ENCODE data around the gene RNF207. TPM values are rescaled to one million over a fixed set of nuclear protein-coding genes. Genes with fewer than 3 reads are reported as not detected.

RNF207 gene
- total and polyA plus RNA-seq, 2 of the 8 experiments (the other 6 are each of a cell fraction or from before 2014, with no cell fraction given): 3.9 to 5.4 TPM

DNA sequence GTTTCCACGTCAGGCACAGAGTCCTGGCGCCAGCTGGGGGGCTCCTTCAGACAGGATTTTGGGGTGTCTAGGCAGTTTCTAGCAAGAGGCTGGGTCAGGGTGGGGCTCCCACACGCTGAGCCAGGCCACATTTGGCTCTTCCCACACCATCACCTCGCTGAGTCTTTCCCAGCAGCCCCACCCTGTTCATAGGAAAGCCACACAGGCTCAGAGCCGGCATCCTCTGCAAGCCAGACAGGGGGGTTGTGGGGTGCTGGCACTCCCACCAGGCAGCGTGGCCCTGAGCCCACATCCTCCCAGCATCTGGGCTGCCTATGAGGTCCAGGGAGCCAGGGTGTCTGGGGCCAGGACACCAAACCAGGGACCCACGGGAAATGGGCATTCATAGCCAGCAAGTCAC lies 57.8 kb downstream of the RNF207 start:
- WGBS, 2 experiments (ENCODE audit: extremely low coverage in 1 of 2, insufficient coverage in 1 of 2, insufficient read length in 1 of 2, insufficient replicate concordance in 2 of 2, low coverage in 1 of 2, low lambda C conversion rate in 2 of 2, missing lambda C conversion rate in 1 of 2): 92% methylated on average over 7 of the region's 7 CpGs; no CpG with 5 or more reads in 1 of the 2 experiments
- H3K4me2 ChIP-seq (ENCODE audit: insufficient read depth in 1 of 2, low read depth in 2 of 2, low read length in 2 of 2): no peak overlapping the region
- FAIRE-seq: no peak
- H3K14ac ChIP-seq (ENCODE audit: insufficient read length): no peak overlapping the region
- no peak overlapping the region for H2AFZ ChIP-seq (ENCODE audit: low read length)
- no peaks in the 10 kb centered on the region for H3K79me1 ChIP-seq (ENCODE audit: low read depth, low read length)
- H3K18ac ChIP-seq (ENCODE audit: extremely low read depth, low read length): no peak overlapping the region
- H3K4me1 ChIP-seq (replicated peaks in 1 of 4; ENCODE audit: control insufficient read depth in 3 of 4, insufficient read depth in 4 of 4, low read length in 3 of 4): peaks cover 0 to 13% (median 3%) of the 10 kb centered on the region in 4 experiments; a peak in 6 of 7 replicates
- H3K23me2 ChIP-seq (ENCODE audit: low read depth, low read length): peaks cover 7% of the 10 kb centered on the region; the same call in 1 of the 2 replicates
- H4K5ac ChIP-seq (ENCODE audit: insufficient read length, low read depth, low read length): no peak overlapping the region
- H2AK5ac ChIP-seq (ENCODE audit: low read depth, low read length): no peak overlapping the region
- peaks cover 0 to 16% (median 11%) of the 10 kb centered on the region in 4 experiments; a peak in 3 of 7 replicates for H3K27me3 ChIP-seq (replicated peaks in 1 of 4; ENCODE audit: control insufficient read depth in 3 of 4, extremely low read depth in 1 of 4, insufficient read depth in 3 of 4, low read length in 3 of 4)
- peaks cover 11 to 23% of the 10 kb centered on the region in 2 experiments for H4K20me1 ChIP-seq (replicated peaks in 1 of 2; ENCODE audit: control insufficient read depth in 1 of 2, insufficient read depth in 2 of 2, low read length in 2 of 2)
- no peak overlapping the region for H3K9ac ChIP-seq (replicated peaks in 1 of 4; ENCODE audit: extremely low read depth in 1 of 4, low read depth in 3 of 4, low read length in 3 of 4)
- no peak overlapping the region for H4K8ac ChIP-seq (ENCODE audit: extremely low read depth, insufficient read depth, low read length)
- no peak for DNase-seq (ENCODE audit: low read depth in 1 of 2, low spot score in 2 of 2)
- no peak overlapping the region for H2BK5ac ChIP-seq (ENCODE audit: low read depth, low read length)
- no peak overlapping the region for H2BK12ac ChIP-seq (ENCODE audit: low read depth, low read length)
- H3K27ac ChIP-seq (ENCODE audit: low read depth, low read length): no peak overlapping the region
- ChIA-PET POLR2A (ENCODE audit: partially characterized antibody) (no interaction called here), CTCF (ENCODE audit: partially characterized antibody) (interaction anchor here (0.7 to 7.0 kb wide), 6 partner anchors 14 to 80 kb away, joined by 3 to 51 read pairs (median 10); no protein-coding TSS in a partner anchor)
- H4K91ac ChIP-seq (replicated peaks; ENCODE audit: insufficient read length, low read length): no peak overlapping the region
- no peak overlapping the region for H3K4me3 ChIP-seq (ENCODE audit: extremely low read depth in 1 of 4, insufficient read depth in 2 of 4, low read depth in 3 of 4, low read length in 4 of 4)
- H3K4ac ChIP-seq (replicated peaks; ENCODE audit: insufficient read length, low read depth, low read length): no peak overlapping the region
- H2BK120ac ChIP-seq (replicated peaks; ENCODE audit: low read depth, low read length): no peak overlapping the region
- H3K36me3 ChIP-seq (ENCODE audit: control insufficient read depth in 2 of 4, insufficient read depth in 4 of 4, low read length in 3 of 4): no peaks in the 10 kb centered on the region
- no peak overlapping the region for H2BK20ac ChIP-seq (ENCODE audit: low read length)
- no peak overlapping the region for H2BK15ac ChIP-seq (ENCODE audit: low read length)
- no peaks in the 10 kb centered on the region for H3K79me2 ChIP-seq (ENCODE audit: control insufficient read depth in 1 of 2, insufficient read depth in 2 of 2, low read length in 2 of 2)
- H3K56ac ChIP-seq (replicated peaks; ENCODE audit: insufficient read length, low read depth, low read length): no peak overlapping the region
- H3K9me3 ChIP-seq (ENCODE audit: insufficient read depth in 2 of 2, low read depth in 1 of 2, low read length in 1 of 2): no peaks in the 10 kb centered on the region
- no peak overlapping the region for H3K23ac ChIP-seq (ENCODE audit: insufficient read length)
- no peak for TF ChIP-seq KDM4A (IDR thresholded peaks at IDR 0.05; ENCODE audit: low read depth, low read length, severe bottlenecking)
- no peak for TF ChIP-seq MAX (IDR thresholded peaks at IDR 0.05)
- no peak for TF ChIP-seq CHD2 (IDR thresholded peaks at IDR 0.05; ENCODE audit: low read length)
- no peak for TF ChIP-seq SRF (IDR thresholded peaks at IDR 0.05; ENCODE audit: low read depth, low read length)
- no peak for TF ChIP-seq GABPA (IDR thresholded peaks at IDR 0.05; ENCODE audit: borderline replicate concordance, insufficient read depth, low read length)
- TF ChIP-seq SUZ12 (IDR thresholded peaks at IDR 0.05; ENCODE audit: low read length): no peak
- TF ChIP-seq KDM1A (IDR thresholded peaks at IDR 0.05; ENCODE audit: borderline replicate concordance, low read length): no peak
- no peak for TF ChIP-seq KDM5A (IDR thresholded peaks at IDR 0.05; ENCODE audit: low read length)
- TF ChIP-seq TAF1 (IDR thresholded peaks at IDR 0.05; ENCODE audit: low read depth, low read length): no peak
- no peak for TF ChIP-seq EGR1 (IDR thresholded peaks at IDR 0.05; ENCODE audit: borderline replicate concordance, low read depth, low read length)
- TF ChIP-seq EZH2 (IDR thresholded peaks at IDR 0.05; ENCODE audit: low read depth, low read length, severe bottlenecking): no peak
- TF ChIP-seq CTCF (IDR thresholded peaks at IDR 0.05; ENCODE audit: control extremely low read depth in 1 of 3, insufficient read depth in 1 of 3, low read depth in 1 of 3, low read length in 3 of 3): no peak
